GM18499 (cell line): ENCODE results near the gene WDR35.

Source experiments
- ATAC-seq: cut with Tn5 transposase; IDR thresholded peaks from one replicate; pipeline ENCODE4 v1.9.1; 2021; ENCODE audit warnings: moderate number of reproducible peaks; ENCODE audit not compliant: insufficient read depth, unreplicated experiment

The WDR35 gene

GRCh38 chr2:20012032-20012281 is 22.1 kb upstream of the WDR35 start:
- no peak for ATAC-seq

GRCh38 chr2:20011276-20012031 is 21.5 kb upstream of the WDR35 start:
- no peak for ATAC-seq

GRCh38 chr2:20008703-20009102 is 18.8 kb upstream of the WDR35 start:
- ATAC-seq, result no peak

- ATAC-seq, result no peak
These were observed 16.1 kb upstream of the WDR35 start for GRCh38 chr2:20005891-20006470.

- no peak for ATAC-seq
These were observed 15.2 kb upstream of the WDR35 start for GRCh38 chr2:20005067-20005627.

- ATAC-seq, result no peak
These were observed 11.5 kb upstream of the WDR35 start for GRCh38 chr2:20001361-20001863.

DNA sequence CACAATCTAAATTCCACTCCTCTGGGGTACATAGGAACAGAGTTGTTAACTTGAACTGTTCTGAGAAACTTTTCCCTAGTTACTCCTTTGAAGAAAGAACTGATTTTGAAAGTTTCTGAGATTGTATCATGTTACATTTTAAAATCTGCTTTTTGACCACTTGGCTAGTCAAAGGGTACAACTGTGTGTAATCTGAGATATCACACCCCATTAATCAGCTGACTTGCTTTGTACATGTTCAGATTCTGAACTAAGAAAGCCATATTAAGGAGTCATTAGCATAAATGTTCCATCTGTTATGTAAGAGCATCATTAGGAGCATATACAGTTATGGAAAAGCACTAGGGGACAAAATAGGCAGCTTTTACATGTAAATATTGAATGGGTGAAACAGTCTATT is 3.8 kb upstream of the WDR35 start:
- ATAC-seq, result no peak

- no peak for ATAC-seq
These were observed 2.0 kb upstream of the WDR35 start for GRCh38 chr2:19991895-19992294.

GRCh38 chr2:19990416-19990728 is 467 bp upstream of the WDR35 start:
- ATAC-seq, result no peak

- no peak for ATAC-seq
These were observed 601 bp downstream of the WDR35 start for GRCh38 chr2:19989342-19989666.

- no peak for ATAC-seq
These were observed 1.3 kb downstream of the WDR35 start for GRCh38 chr2:19988600-19988999.

- ATAC-seq, result peak; percentile 72
These were observed 2.0 kb downstream of the WDR35 start for GRCh38 chr2:19987936-19988335.

DNA sequence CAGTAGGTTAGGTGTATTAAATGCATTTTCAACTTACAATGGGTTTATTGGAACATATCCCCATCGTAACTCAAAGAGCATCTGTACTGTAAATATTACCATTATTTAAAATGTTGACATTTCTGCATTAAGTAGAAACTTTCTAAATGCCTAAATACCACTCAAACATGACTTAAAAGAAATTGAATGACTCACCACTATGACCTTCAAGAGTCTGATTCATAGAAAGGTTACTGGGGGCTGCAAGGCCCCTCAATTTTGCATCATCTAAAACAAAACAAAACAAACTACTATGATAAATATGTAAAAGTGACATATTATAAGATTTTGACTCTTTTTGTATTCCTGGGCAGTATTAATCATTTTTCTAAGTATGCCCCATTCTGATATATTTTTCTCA is 7.6 kb downstream of the WDR35 start:
- ATAC-seq, result no peak

DNA sequence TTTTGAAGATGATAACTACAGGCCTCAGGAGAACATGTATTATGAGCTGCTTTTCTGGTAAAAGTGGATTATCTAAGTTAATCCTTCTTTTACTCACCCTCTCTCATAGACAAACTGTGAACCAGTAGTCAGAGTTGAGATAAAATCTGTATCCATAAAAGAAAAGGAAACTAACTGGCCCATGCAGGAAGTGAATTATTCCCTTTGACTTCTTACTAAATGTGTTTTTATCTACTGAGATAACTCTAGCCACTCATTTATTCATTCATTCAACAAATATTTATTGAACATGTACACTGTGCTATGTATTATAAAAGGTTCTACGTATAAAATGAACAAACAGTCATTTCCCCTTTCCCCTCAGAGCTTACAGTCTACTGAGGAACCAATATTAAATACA is 10.0 kb downstream of the WDR35 start:
- ATAC-seq, result no peak

GRCh38 chr2:19973466-19973865 is 16.4 kb downstream of the WDR35 start:
- no peak for ATAC-seq

DNA sequence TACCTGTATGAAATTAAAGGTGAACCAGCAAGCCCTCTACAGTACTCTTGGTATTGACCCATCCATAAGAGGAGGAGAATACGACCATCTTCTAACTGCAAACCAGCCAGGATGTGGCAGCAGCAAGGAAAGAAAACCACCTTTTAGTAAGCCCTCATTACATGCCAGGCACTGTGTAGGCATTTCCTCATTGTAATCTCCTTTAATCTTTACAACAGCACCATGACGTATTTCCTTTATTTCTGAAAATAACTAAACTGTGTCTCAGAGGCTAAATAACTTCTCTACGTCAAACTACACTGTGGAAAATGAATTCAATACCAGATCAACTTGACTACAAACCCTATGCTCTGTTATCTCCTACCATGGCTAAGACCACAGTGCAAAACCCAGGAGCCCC is 18.2 kb downstream of the WDR35 start:
- no peak for ATAC-seq

DNA sequence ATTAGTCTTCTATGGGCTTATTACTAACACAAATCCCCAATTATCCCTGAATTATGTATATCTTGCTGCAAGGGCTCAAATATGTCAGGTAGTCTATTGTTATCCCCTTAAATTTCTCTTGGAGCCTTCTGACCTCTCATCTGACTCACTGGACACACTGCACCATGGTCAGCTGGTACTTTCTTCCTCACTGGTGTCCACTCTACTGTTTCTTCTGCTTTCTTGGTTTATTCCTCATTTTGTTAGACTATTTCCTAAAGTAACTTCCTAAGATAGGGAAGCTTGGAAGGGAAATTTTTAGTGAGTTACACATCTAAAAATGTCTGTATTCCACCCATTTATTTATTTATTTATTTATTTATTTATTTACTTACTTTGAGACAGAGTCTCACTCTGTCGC is 26.5 kb downstream of the WDR35 start:
- ATAC-seq, result no peak

DNA sequence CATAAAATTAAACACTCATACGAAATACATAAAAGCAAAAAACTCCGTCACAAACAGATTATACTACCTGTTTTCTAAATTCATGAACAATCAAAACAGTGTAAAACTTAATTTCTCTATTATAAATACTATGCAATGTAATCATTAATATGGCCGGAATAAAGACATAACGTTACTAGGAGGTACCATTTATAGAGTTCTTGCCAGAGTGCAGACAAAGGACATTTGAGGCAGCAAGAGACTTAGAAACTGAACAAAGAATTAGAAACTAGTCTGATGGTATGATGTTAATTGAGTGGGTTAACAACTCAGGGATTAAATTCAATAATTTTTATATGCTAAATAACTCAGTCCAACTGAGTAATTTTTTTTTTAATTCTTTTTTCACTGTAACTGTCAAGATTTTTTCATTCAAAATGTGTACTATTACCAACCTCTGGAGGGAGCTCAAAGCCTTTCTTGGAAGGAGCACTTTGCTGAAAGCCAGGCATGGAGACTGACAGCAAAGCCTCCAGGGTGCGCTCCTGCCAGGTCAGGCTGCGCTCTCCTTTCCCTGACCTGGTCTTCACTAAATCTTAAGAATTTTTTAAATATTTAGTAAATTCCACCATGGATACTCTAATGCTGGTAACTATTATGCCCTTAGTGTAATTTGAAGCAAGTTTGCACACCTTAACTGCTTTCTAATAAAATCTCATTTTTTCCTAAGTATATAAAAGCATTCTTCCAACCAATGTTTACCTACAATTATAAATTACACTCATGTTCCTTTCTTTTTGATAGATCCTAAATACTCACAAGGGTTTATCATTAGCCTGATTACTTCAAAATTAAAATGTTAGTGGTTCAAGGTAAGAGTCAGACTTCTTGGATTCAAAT is 34.1 kb downstream of the WDR35 start:
- ATAC-seq, result no peak

- ATAC-seq, result no peak
These were observed 40.8 kb downstream of the WDR35 start for GRCh38 chr2:19949071-19949470.

- no peak for ATAC-seq
These were observed 42.5 kb downstream of the WDR35 start for GRCh38 chr2:19947184-19947940.
